HuH-7.5 (cell line): ENCODE data around the gene PGK2.

Source experiments
- DNase-seq: peaks from one replicate; pipeline ENCODE4 v3.0.0; 2011; ENCODE audit warnings: low spot score

Gene PGK2

GRCh38 chr6:49736017-49736508 is 51.0 kb downstream of the PGK2 start:
- no peak for DNase-seq
